H54 (cell line): ENCODE data around the gene OR4K15.
"Not testable (repeated sequence)": the region's sequence is repeated elsewhere in the genome, so short reads cannot be mapped to it uniquely, and the experiment has no call there.

Experiments used
- DNase-seq: peaks from one replicate; pipeline ENCODE4 v3.0.0; 2011; ENCODE audit warnings: low spot score, mixed read lengths; ENCODE audit not compliant: insufficient read length
- FAIRE-seq: peaks from 3 replicates; lab custom pipeline; 2011; peaks lifted over from hg19 to GRCh38; lab: Jason Lieb, UNC
- POLR2A ChIP-seq: IDR thresholded peaks from 2 replicates; pipeline ENCODE4 v1.6.1; 2011; ENCODE audit warnings: low read depth, mild to moderate bottlenecking, low read length

OR4K15 gene, protein sequence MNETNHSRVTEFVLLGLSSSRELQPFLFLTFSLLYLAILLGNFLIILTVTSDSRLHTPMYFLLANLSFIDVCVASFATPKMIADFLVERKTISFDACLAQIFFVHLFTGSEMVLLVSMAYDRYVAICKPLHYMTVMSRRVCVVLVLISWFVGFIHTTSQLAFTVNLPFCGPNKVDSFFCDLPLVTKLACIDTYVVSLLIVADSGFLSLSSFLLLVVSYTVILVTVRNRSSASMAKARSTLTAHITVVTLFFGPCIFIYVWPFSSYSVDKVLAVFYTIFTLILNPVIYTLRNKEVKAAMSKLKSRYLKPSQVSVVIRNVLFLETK

GRCh38 chr14:19975291-19975690 is at the start of gene OR4K15:
TSS of gene OR4K15 (plus strand) at chr14:19975591. CDS start at chr14:19975591, 0 bp downstream.
- FAIRE-seq, result no peak
- TF ChIP-seq POLR2A, result no peak
- no peak for DNase-seq

GRCh38 chr14:19930617-19931016 is 44.8 kb upstream of the OR4K15 start, which contains the start of gene OR4K1:
TSS of gene OR4K1 (plus strand) at chr14:19930917. CDS start at chr14:19935667, 4,750 bp downstream.
- FAIRE-seq, result no peak
- no peak for DNase-seq
- TF ChIP-seq POLR2A, result no peak

DNA sequence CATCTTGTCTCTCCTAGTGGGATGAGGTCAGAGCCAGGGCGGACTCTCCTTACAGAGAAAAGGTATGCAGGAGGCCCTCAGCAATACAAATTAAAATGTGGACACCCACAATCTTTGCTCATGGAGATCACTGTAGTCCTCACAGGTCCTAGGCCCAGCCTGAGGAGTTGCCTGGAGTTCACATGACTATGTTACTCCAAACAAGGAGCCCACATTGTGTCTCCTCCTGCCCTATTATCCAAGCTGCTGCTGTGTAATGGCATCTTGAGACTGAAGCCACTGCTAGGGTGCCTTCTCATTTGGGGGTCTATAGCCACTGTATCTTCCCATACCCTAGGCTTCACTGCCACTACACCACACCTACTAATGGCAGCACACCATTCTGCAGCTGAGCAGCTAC is 33.7 kb upstream of the OR4K15 start:
- FAIRE-seq (no peak), DNase-seq (no peak)
- no peak for TF ChIP-seq POLR2A

DNA sequence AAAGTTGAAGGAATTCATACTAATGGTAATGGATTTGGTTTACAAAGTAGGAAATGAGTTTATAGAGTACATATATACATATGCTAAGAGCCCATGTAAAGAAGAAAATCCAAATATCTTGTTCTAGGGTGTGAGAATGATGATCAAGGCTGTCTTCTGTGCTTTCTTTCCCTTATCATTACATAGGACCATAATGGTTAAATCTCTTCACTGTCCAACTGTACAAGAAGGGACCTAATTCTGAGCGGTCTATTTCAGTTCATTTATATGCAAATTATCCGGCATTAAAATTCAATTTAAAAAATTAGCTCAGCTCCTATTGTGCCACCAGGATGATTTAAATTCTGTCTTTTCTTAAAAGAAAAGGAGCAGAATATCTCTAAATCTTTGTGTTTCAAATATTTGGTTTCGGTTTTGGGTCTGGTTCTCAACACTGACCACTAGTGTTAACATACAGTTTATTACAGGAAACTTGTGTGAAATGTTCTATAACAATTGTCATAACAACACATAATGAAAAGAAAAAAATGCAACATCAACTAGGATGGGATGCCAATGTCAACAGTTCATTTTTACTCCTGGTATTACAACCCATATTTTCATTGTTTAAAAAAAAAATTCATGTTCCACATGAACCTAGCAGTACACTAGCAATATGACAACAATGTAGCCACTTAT is 27.8 kb upstream of the OR4K15 start:
- DNase-seq (no peak), FAIRE-seq (no peak)
- TF ChIP-seq POLR2A, result no peak

DNA sequence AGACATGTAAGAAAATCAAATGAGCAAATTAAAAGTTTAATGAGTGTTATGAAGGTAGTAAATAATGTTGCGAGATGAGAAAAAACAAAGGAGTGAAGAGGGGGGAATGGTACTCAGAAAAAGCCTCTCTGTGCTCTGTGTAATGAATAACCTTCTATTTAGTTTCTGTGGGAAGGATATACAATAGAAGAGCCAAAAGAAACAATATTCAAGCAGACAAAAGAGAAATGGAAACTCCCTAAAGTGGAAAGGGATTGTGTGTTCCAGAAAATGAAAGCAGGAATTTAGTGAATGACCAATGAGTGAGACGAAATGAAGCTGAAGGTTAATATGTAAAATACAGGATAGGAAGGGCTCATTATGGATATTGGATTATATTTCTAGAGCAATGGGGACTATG is 26.2 kb upstream of the OR4K15 start:
- no peak for TF ChIP-seq POLR2A
- no peak for DNase-seq
- no peak for FAIRE-seq

DNA sequence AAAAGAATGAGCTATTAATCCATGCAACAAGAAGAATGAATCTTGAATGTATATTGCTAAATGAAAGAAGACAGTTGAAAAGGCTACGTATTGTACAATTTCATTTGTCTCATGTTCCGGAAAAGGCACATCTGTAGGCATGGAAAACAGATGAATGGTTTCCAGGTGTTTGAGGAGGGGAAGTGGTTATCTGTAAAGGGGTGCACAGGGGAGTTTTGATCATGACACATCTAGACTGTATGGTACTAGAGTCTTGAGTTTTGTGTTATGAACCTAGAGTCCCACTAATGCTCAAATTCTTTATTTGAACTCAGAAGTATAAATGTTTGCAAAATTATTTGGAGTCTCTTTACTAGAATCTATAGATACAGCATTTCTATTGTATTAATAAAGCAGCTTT is 5.7 kb upstream of the OR4K15 start:
- DNase-seq, FAIRE-seq: not testable (repeated sequence)

DNA sequence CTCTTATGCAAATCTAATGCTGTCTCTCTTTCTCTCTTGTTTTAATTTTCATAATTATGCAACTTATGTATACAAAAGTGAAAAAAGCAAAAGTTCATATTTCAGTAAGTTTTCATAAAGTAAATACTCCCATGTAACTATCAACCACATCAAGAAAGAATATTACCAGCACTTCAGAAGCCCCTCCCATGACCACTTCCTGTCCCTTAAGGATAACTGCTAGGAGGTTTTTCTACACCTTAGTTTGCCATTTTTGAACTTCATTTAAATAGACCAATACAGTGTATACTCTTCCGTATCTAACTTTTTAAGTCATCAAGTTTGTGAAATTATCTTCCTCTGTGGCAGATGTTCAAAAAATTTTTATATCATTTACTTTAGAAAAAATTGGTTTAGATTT is 547 bp upstream of the OR4K15 start:
- no peak for TF ChIP-seq POLR2A
- DNase-seq (no peak), FAIRE-seq (no peak)

GRCh38 chr14:19993438-19993837 is 18.0 kb downstream of the OR4K15 start:
- DNase-seq (no peak), FAIRE-seq (no peak)
- TF ChIP-seq POLR2A, result no peak

DNA sequence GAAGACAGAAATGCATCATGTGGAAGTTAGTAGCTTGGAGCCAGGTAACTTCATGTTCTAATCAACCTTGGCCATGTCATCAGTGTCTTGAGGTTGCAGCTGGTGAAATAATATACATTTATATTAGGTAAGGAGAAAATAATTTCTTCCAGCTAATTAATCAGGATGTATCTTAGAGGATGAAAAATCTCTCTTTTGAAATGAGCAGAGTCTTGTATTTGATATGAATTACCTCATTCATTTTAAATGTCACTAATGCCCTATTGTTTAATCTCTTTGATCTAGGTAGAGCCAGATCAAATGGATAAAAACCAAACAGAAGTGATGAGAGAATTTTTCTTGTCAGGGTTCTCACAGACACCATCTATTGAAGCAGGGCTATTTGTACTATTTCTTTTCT is 26.5 kb downstream of the OR4K15 start, which contains the start of gene OR4Q2:
Gene OR4Q2, plus strand, starts transcription at position 301 of the 400 bp plus-strand sequence.
- DNase-seq (no peak), FAIRE-seq (no peak)
- no peak for TF ChIP-seq POLR2A

DNA sequence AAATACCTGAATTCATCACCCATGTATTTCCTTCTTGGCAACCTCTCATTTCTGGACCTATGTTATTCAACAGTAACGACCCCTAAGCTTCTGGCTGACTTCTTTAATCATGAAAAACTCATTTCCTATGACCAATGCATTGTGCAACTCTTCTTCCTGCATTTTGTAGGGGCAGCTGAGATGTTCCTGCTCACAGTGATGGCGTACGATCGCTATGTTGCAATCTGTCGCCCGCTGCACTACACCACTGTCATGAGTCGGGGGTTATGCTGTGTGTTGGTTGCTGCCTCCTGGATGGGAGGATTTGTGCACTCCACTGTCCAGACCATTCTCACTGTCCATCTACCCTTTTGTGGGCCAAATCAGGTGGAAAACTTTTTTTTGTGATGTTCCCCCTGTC is 26.9 kb downstream of the OR4K15 start:
- TF ChIP-seq POLR2A, result no peak
- FAIRE-seq (no peak), DNase-seq (no peak)

GRCh38 chr14:20008156-20008555 is 32.8 kb downstream of the OR4K15 start:
- DNase-seq, result no peak
- no peak for TF ChIP-seq POLR2A
- no peak for FAIRE-seq

GRCh38 chr14:20019257-20019865 is 44.0 kb downstream of the OR4K15 start, which contains the start of gene OR4K14:
TSS of gene OR4K14 (minus strand) at chr14:20019307. CDS start at chr14:20015193, 4,114 bp downstream.
- FAIRE-seq, result no peak
- TF ChIP-seq POLR2A, result no peak
- no peak for DNase-seq
